ENCODE results near the gene PUSL1. TPM values are rescaled to one million over a fixed set of nuclear protein-coding genes. Genes with fewer than 3 reads are reported as not detected.

The PUSL1 gene
- total and polyA plus RNA-seq, 2 of the 13 experiments (the other 11 are each of a cell fraction or from before 2014, with no cell fraction given) = 8.3 to 22.2 TPM

GRCh38 chr1:1310476-1311053 lies 2.2 kb downstream of the PUSL1 start:
- no peaks in the 10 kb centered on the region for H3K27me3 ChIP-seq (ENCODE audit: control insufficient read depth in 1 of 2, insufficient read depth in 2 of 2, low read length in 2 of 2)
- BruUV-seq (replicated peaks) = no TSS peak
- peaks cover 13% of the 10 kb centered on the region for H3K79me2 ChIP-seq (ENCODE audit: insufficient read depth, low read length)
- in situ Hi-C loops (cut with HindIII; ENCODE audit: extremely low pct_ligation_motif_present, low pct_unique_long_range_greater_than_20kb) (no loop called here), intact Hi-C loops (cut with micrococcal nuclease; ENCODE audit: unreplicated experiment) (no loop called here)
- 91% methylated on average over 18 of the region's 21 CpGs for WGBS (ENCODE audit: low lambda C conversion rate)
- DNase-seq (ENCODE audit: low spot score) = no peak
- H4K20me1 ChIP-seq (ENCODE audit: insufficient read depth, low read length) = no peaks in the 10 kb centered on the region; the same call in 1 of the 2 replicates
- ATAC-seq = no peak
- no peak for TF ChIP-seq SUZ12 (IDR thresholded peaks at IDR 0.05; ENCODE audit: low read depth, low read length)
- peak; percentile 36; the same call in 1 of the 2 replicates for TF ChIP-seq RBFOX2 (IDR thresholded peaks at IDR 0.05; ENCODE audit: low read depth, low read length)
- TF ChIP-seq ZNF788 (CRISPR knock-in tag; IDR thresholded peaks at IDR 0.05; ENCODE audit: borderline replicate concordance) = no peak
- peak; percentile 83 for TF ChIP-seq AGO2 (optimal IDR thresholded peaks at IDR 0.05; ENCODE audit: low read depth, low read length)
- TF ChIP-seq HNRNPLL (IDR thresholded peaks at IDR 0.05; ENCODE audit: low read depth, low read length, poor library complexity, severe bottlenecking) = peak; percentile 19
- no peak for TF ChIP-seq BCL6 (CRISPR knock-in tag; IDR thresholded peaks at IDR 0.05)
- no peak for TF ChIP-seq SOX5 (CRISPR knock-in tag; IDR thresholded peaks at IDR 0.05; ENCODE audit: borderline replicate concordance)
- no peak for TF ChIP-seq GATAD1 (CRISPR knock-in tag; IDR thresholded peaks at IDR 0.05)
- peaks cover 16 to 42% of the 10 kb centered on the region in 2 experiments; a peak in 4 of 5 replicates for H3K36me3 ChIP-seq (replicated peaks in 1 of 2; ENCODE audit: control insufficient read depth in 1 of 2, insufficient read depth in 2 of 2, low read length in 2 of 2)
- CTCF ChIA-PET (ENCODE audit: low intra/inter-chr PET ratio, low total read pairs) = no interaction called here
- H3K9me3 ChIP-seq (ENCODE audit: low read length) = no peaks in the 10 kb centered on the region
- FAIRE-seq = no peak
- no peak overlapping the region for H2AFZ ChIP-seq (ENCODE audit: low read length)
- no peak overlapping the region for H3K4me3 ChIP-seq (replicated peaks in 1 of 3; ENCODE audit: insufficient read depth in 1 of 3, low read depth in 2 of 3, low read length in 3 of 3)
- H3K9ac ChIP-seq (ENCODE audit: insufficient read depth, low read depth, low read length) = no peak overlapping the region
- no peak overlapping the region; the same call in 1 of the 2 replicates for H3K4me2 ChIP-seq (ENCODE audit: low read depth, low read length)
- no peak overlapping the region for H3K27ac ChIP-seq (ENCODE audit: extremely low read length, insufficient read depth, low read length)
- POLR2A ChIA-PET = interaction anchor here (1.6 kb wide), 1 partner anchor 37 kb away, joined by 5 read pairs; no protein-coding TSS in a partner anchor
- H3K4me1 ChIP-seq (ENCODE audit: insufficient read depth, low read length) = peaks cover 25% of the 10 kb centered on the region

Measured in HepG2 (cell line).